Liver (tissue), 9 donors: Measurements from ENCODE around the gene PSMD5. TPM values are rescaled to one million over a fixed set of nuclear protein-coding genes. Genes with fewer than 3 reads are reported as not detected.

Experiments
- DNase-seq: peaks from one replicate; pipeline ENCODE4 v3.0.0-alpha.2; 2017; ENCODE audit warnings: low spot score
- H3K27ac ChIP-seq, 2 donors: one replicate each; pipeline ENCODE4 v1.7.0; 2013; ENCODE audit warnings: inconsistent platforms in 2 of 2, low read length in 2 of 2, control low read depth in 1 of 2, low read depth in 1 of 2, mild to moderate bottlenecking in 1 of 2
- H3K27me3 ChIP-seq, 4 donors: one replicate each; pipeline versions ENCODE4 v1.6.1 to v1.7.0; 2013; ENCODE audit warnings: low read length in 3 of 4, inconsistent platforms in 1 of 4, mild to moderate bottlenecking in 1 of 4, moderate library complexity in 1 of 4; ENCODE audit not compliant: control insufficient read depth in 4 of 4, insufficient read depth in 4 of 4
- H3K36me3 ChIP-seq, 4 donors: one replicate each; pipeline versions ENCODE4 v1.6.1 to v1.7.0; 2013; ENCODE audit warnings: low read length in 3 of 4, mild to moderate bottlenecking in 3 of 4, low read depth in 1 of 4, moderate library complexity in 1 of 4; ENCODE audit not compliant: control insufficient read depth in 4 of 4, insufficient read depth in 3 of 4
- H3K4me1 ChIP-seq, 4 donors: one replicate each; pipeline versions ENCODE4 v1.6.1 to v1.7.0; 2013; ENCODE audit warnings: low read length in 3 of 4, mild to moderate bottlenecking in 3 of 4, moderate library complexity in 1 of 4; ENCODE audit not compliant: control insufficient read depth in 4 of 4, insufficient read depth in 4 of 4
- H3K4me3 ChIP-seq, 3 donors: one replicate each; pipeline versions ENCODE4 v1.6.1 to v1.7.0; 2013; ENCODE audit warnings: low read length in 3 of 3, control low read depth in 1 of 3, low read depth in 1 of 3, mild to moderate bottlenecking in 1 of 3
- H3K9ac ChIP-seq, 2 donors: one replicate each; pipeline ENCODE4 v1.7.0; 2013; ENCODE audit warnings: low read length in 2 of 2, mild to moderate bottlenecking in 2 of 2, moderate library complexity in 2 of 2, control low read depth in 1 of 2, low read depth in 1 of 2
- H3K9me3 ChIP-seq, 4 donors: one replicate each; pipeline versions ENCODE4 v1.6.1 to v1.7.0; 2013; ENCODE audit warnings: low read length in 3 of 4; ENCODE audit not compliant: control insufficient read depth in 4 of 4
- CTCF ChIP-seq: fragments of 150-350 bp; IDR thresholded peaks from 2 replicates; pipeline ENCODE4 v1.5.1; 2017; ENCODE audit warnings: improper control_type of control experiment, low read depth, low read length; ENCODE audit not compliant: missing input control
- EGR1 ChIP-seq, 2 donors: IDR thresholded peaks; 2 replicates each; pipeline ENCODE4 v1.6.1; 2016 to 2018; ENCODE audit warnings: antibody characterized with exemption in 2 of 2, low read depth in 2 of 2
- FOXA1 ChIP-seq: IDR thresholded peaks from 2 replicates; pipeline ENCODE4 v1.6.1; 2016; ENCODE audit warnings: antibody characterized with exemption
- FOXA2 ChIP-seq: IDR thresholded peaks from 2 replicates; pipeline ENCODE4 v1.6.1; 2016; ENCODE audit warnings: antibody characterized with exemption
- GABPA ChIP-seq, 2 donors: IDR thresholded peaks in 1 of 2; conservative IDR thresholded peaks in 1 of 2; 2 replicates each; pipeline ENCODE4 v1.6.1; 2016; ENCODE audit warnings: antibody characterized with exemption in 2 of 2, mild to moderate bottlenecking in 1 of 2, moderate library complexity in 1 of 2
- HNF4A ChIP-seq, 2 donors: conservative IDR thresholded peaks; 2 replicates each; pipeline ENCODE4 v1.6.1; 2016; ENCODE audit warnings: antibody characterized with exemption in 2 of 2, mild to moderate bottlenecking in 2 of 2
- HNF4G ChIP-seq: IDR thresholded peaks from 2 replicates; pipeline ENCODE4 v1.6.1; 2016; ENCODE audit warnings: antibody characterized with exemption
- JUND ChIP-seq, 2 donors: IDR thresholded peaks; 2 replicates each; pipeline ENCODE4 v1.6.1; 2016; ENCODE audit warnings: antibody characterized with exemption in 2 of 2
- MAX ChIP-seq: IDR thresholded peaks from 2 replicates; pipeline ENCODE4 v1.6.1; 2016; ENCODE audit warnings: antibody characterized with exemption
- NR2F2 ChIP-seq: IDR thresholded peaks from 2 replicates; pipeline ENCODE4 v1.6.1; 2016; ENCODE audit warnings: antibody characterized with exemption
- RAD21 ChIP-seq, 2 donors: IDR thresholded peaks; 2 replicates each; pipeline ENCODE4 v1.6.1; 2016; ENCODE audit warnings: antibody characterized with exemption in 2 of 2, mild to moderate bottlenecking in 2 of 2
- REST ChIP-seq: IDR thresholded peaks from 2 replicates; pipeline ENCODE4 v1.6.1; 2016; ENCODE audit warnings: antibody characterized with exemption, mild to moderate bottlenecking
- RXRA ChIP-seq, 2 donors: IDR thresholded peaks; 2 replicates each; pipeline ENCODE4 v1.6.1; 2017 to 2018; ENCODE audit warnings: antibody characterized with exemption in 2 of 2, mild to moderate bottlenecking in 1 of 2
- SP1 ChIP-seq: IDR thresholded peaks from 2 replicates; pipeline ENCODE4 v1.6.1; 2018; ENCODE audit warnings: antibody characterized with exemption, mild to moderate bottlenecking
- TAF1 ChIP-seq: conservative IDR thresholded peaks from 2 replicates; pipeline ENCODE4 v1.6.1; 2016; ENCODE audit warnings: antibody characterized with exemption, mild to moderate bottlenecking
- YY1 ChIP-seq: IDR thresholded peaks from 2 replicates; pipeline ENCODE4 v1.6.1; 2016; ENCODE audit warnings: antibody characterized with exemption, mild to moderate bottlenecking
- ZBTB33 ChIP-seq: IDR thresholded peaks from 2 replicates; pipeline ENCODE4 v1.6.1; 2016; ENCODE audit warnings: antibody characterized with exemption
- WGBS: extraction: QIAGEN DNeasy Blood & Tissue Kit; methylation state at CpG from one replicate; pipeline ENCODE4 v1.1.7; 2013; 5-methylcytosine and 5-hydroxymethylcytosine counted together
- polyA plus RNA-seq, 2 donors: library from polyadenylated mRNA; stranded (reverse) in 1 of 2; unstranded in 1 of 2; fragments of 200-250 nt in 1 of 2; fragments of >200 nt in 1 of 2; fragmentation: Nextera tagmentation in 1 of 2; extraction: Ambion mirVana in 1 of 2; gene quantifications; one replicate each; pipeline versions ENCODE4 v1.2.1 to v1.2.3, GENCODE V29; 2013 to 2015
- total RNA-seq, 2 donors: library from RNA; depleted of rRNA; stranded (reverse); fragments of >200 nt; gene quantifications; one replicate each; pipeline ENCODE4 v1.2.3, GENCODE V29; 2014
- donor health status: healthy.
- donor health status: healthy.
- donor health status: healthy.
- donor health status: healthy.
- donor health status: healthy.

The PSMD5 gene
- total and polyA plus RNA-seq, 4 donors: 10.9 to 19.1 (median 16.0) TPM

GRCh38 chr9:120852240-120853010 lies 9.7 kb upstream of the PSMD5 start:
- Histone ChIP-seq H3K4me3 (no peak overlapping the region), H3K4me1 (peaks cover 0 to 4% (median 0%) of the 10 kb centered on the region in 4 donors), H3K36me3 (peaks cover 0 to 21% (median 9%) of the 10 kb centered on the region in 4 donors), H3K9ac (no peak overlapping the region), H3K9me3 (no peaks in the 10 kb centered on the region), H3K27ac (no peak overlapping the region), H3K27me3 (no peaks in the 10 kb centered on the region)
- no peak for TF ChIP-seq CTCF
- no peak for TF ChIP-seq FOXA2
- no peak for TF ChIP-seq RXRA (IDR thresholded peaks at IDR 0.05)
- no peak for TF ChIP-seq YY1
- TF ChIP-seq REST: no peak
- no peak for TF ChIP-seq HNF4A (conservative IDR thresholded peaks at IDR 0.05)
- no peak for TF ChIP-seq NR2F2
- TF ChIP-seq MAX: no peak
- TF ChIP-seq EGR1 (IDR thresholded peaks at IDR 0.05; ENCODE audit: low read depth in 2 of 2): no peak
- no peak for TF ChIP-seq HNF4G
- no peak for TF ChIP-seq FOXA1
- no peak for TF ChIP-seq RAD21 (IDR thresholded peaks at IDR 0.05)
- TF ChIP-seq ZBTB33: no peak
- TF ChIP-seq GABPA (IDR thresholded peaks at IDR 0.05 in 1 of 2, conservative IDR thresholded peaks at IDR 0.05 in 1 of 2): no peak
- no peak for DNase-seq
- 91% methylated on average over 5 of the region's 5 CpGs for WGBS

GRCh38 chr9:120851449-120851848 lies 8.7 kb upstream of the PSMD5 start:
- no peak overlapping the region for H3K27ac ChIP-seq
- no peaks in the 10 kb centered on the region for H3K9me3 ChIP-seq
- no peak for DNase-seq
- H3K4me3 ChIP-seq: no peak overlapping the region
- 96% methylated on average over 1 of the region's 1 CpG for WGBS
- no peak overlapping the region for H3K9ac ChIP-seq
- no peaks in the 10 kb centered on the region for H3K27me3 ChIP-seq
- peaks cover 0 to 23% (median 11%) of the 10 kb centered on the region in 4 donors for H3K36me3 ChIP-seq
- H3K4me1 ChIP-seq: no peaks in the 10 kb centered on the region
- no peak for TF ChIP-seq JUND (IDR thresholded peaks at IDR 0.05)
- TF ChIP-seq EGR1 (IDR thresholded peaks at IDR 0.05; ENCODE audit: low read depth in 2 of 2): no peak
- no peak for TF ChIP-seq YY1
- TF ChIP-seq CTCF: no peak
- TF ChIP-seq TAF1: no peak
- TF ChIP-seq REST: no peak
- TF ChIP-seq SP1: no peak
- no peak for TF ChIP-seq HNF4A (conservative IDR thresholded peaks at IDR 0.05)
